B cell (primary cell): Measurements from ENCODE around the gene FKBP10. TPM values are rescaled to one million over a fixed set of nuclear protein-coding genes. Genes with fewer than 3 reads are reported as not detected.
"Not testable (repeated sequence)": the region's sequence is repeated elsewhere in the genome, so short reads cannot be mapped to it uniquely, and the experiment has no call there.

ENCODE experiments used
- ATAC-seq: fragments of 200-7000 bp; cut with Tn5 transposase; one replicate; pipeline ENCODE4 v1.10.0; 2021; ENCODE audit warnings: low read depth, mild to moderate bottlenecking, moderate number of reproducible peaks, moderate library complexity
- CTCF ChIA-PET: fragments of 350-600 bp; sonication (Branson Sonifier 250); formaldehyde crosslinking; loops from one replicate; lab custom pipeline; 2021; ENCODE audit warnings: antibody characterized with exemption, inconsistent platforms; lab: Charles Lee
- POLR2A ChIA-PET: fragments of 350-600 bp; sonication (Branson Sonifier 250); formaldehyde crosslinking; loops from one replicate; lab custom pipeline; 2021; ENCODE audit warnings: antibody characterized with exemption; lab: Charles Lee
- DNase-seq: peaks from one replicate; pipeline ENCODE4 v3.0.0; 2013
- H2AFZ ChIP-seq: 2 replicates; pipeline ENCODE4 v1.6.1; 2012; ENCODE audit warnings: mild to moderate bottlenecking, low read depth, low read length; ENCODE audit not compliant: insufficient read depth, poor library complexity, severe bottlenecking
- H3K27ac ChIP-seq, 2 donors: 1 replicate in 1 of 2; 2 replicates in 1 of 2; pipeline ENCODE4 v1.5.1; 2012 to 2013; ENCODE audit warnings: low read length in 2 of 2, mild to moderate bottlenecking in 2 of 2, moderate library complexity in 1 of 2
- H3K27me3 ChIP-seq, 4 experiments: fragments of 200-600 bp in 1 of 4; sonication (generic) in 1 of 4; replicated peaks in 1 of 4; 1 replicate in 2 of 4; 2 replicates in 2 of 4; pipeline versions ENCODE4 v1.6.1 to v1.7.0; 2013 to 2016; ENCODE audit warnings: low read length in 3 of 4, mild to moderate bottlenecking in 2 of 4, mixed read lengths in 1 of 4, moderate library complexity in 1 of 4; ENCODE audit not compliant: insufficient read depth in 4 of 4, control insufficient read depth in 3 of 4; ENCODE audit errors: control extremely low read depth in 1 of 4
- H3K36me3 ChIP-seq, 2 experiments: replicated peaks in 1 of 2; 1 replicate in 1 of 2; 2 replicates in 1 of 2; pipeline versions ENCODE4 v1.6.1 to v1.7.1; 2013; ENCODE audit warnings: low read length in 1 of 2; ENCODE audit not compliant: insufficient read depth in 2 of 2, control insufficient read depth in 1 of 2; ENCODE audit errors: control extremely low read depth in 1 of 2, extremely low read depth in 1 of 2
- H3K4me1 ChIP-seq, 2 donors: fragments of 200-600 bp in 1 of 2; sonication (generic) in 1 of 2; 1 replicate in 1 of 2; 2 replicates in 1 of 2; pipeline versions ENCODE4 v1.5.1 to v1.6.1; 2013 to 2017; ENCODE audit warnings: low read length in 2 of 2; ENCODE audit not compliant: control insufficient read depth in 2 of 2, insufficient read depth in 2 of 2
- H3K4me2 ChIP-seq: replicated peaks from 2 replicates; pipeline ENCODE3; 2012; ENCODE audit warnings: mild to moderate bottlenecking, low read depth, low read length; ENCODE audit not compliant: poor library complexity, severe bottlenecking
- H3K4me3 ChIP-seq, 5 experiments: fragments of 200-600 bp in 1 of 5; sonication (generic) in 1 of 5; 1 replicate in 3 of 5; 2 replicates in 2 of 5; pipeline versions ENCODE4 v1.5.1 to v1.7.0; 2011 to 2016; ENCODE audit warnings: low read length in 4 of 5, mild to moderate bottlenecking in 4 of 5, low read depth in 2 of 5, control low read depth in 1 of 5, moderate library complexity in 1 of 5; ENCODE audit not compliant: insufficient read depth in 1 of 5; ENCODE audit errors: control extremely low read depth in 1 of 5, extremely low read depth in 1 of 5
- H3K79me2 ChIP-seq: fragments of 200-600 bp; sonication (generic); one replicate; pipeline ENCODE4 v1.6.0; 2016; ENCODE audit warnings: low read length; ENCODE audit not compliant: control insufficient read depth, insufficient read depth
- H3K9ac ChIP-seq: fragments of 200-600 bp; sonication (generic); 2 replicates; pipeline ENCODE4 v1.6.1; 2017; ENCODE audit warnings: mild to moderate bottlenecking, low read length, moderate library complexity
- H3K9me3 ChIP-seq, 3 donors: one replicate each; pipeline versions ENCODE4 v1.6.1 to v1.7.1; 2013; ENCODE audit warnings: low read length in 2 of 3; ENCODE audit not compliant: control insufficient read depth in 2 of 3, insufficient read depth in 1 of 3; ENCODE audit errors: control extremely low read depth in 1 of 3
- H4K20me1 ChIP-seq: 2 replicates; pipeline ENCODE4 v1.6.0; 2012; ENCODE audit warnings: mild to moderate bottlenecking, low read length; ENCODE audit not compliant: insufficient read depth, control insufficient read depth, poor library complexity, severe bottlenecking
- H3K27ac Mint-ChIP-seq: one replicate; pipeline ENCODE4 v1.8.0; 2021; ENCODE audit warnings: mixed read lengths
- H3K27me3 Mint-ChIP-seq: one replicate; pipeline ENCODE4 v1.8.0; 2021; ENCODE audit warnings: mixed read lengths
- H3K4me1 Mint-ChIP-seq: one replicate; pipeline ENCODE4 v1.8.0; 2021; ENCODE audit warnings: mixed read lengths
- H3K4me3 Mint-ChIP-seq: one replicate; pipeline ENCODE4 v1.8.0; 2021; ENCODE audit warnings: mixed read lengths
- H3K9me3 Mint-ChIP-seq: one replicate; pipeline ENCODE4 v1.8.0; 2022; ENCODE audit warnings: mixed read lengths; ENCODE audit not compliant: insufficient read depth
- EZH2 ChIP-seq: IDR thresholded peaks from 2 replicates; pipeline ENCODE4 v1.6.1; 2012; ENCODE audit warnings: borderline replicate concordance, low read depth, mild to moderate bottlenecking, moderate library complexity, low read length; ENCODE audit not compliant: insufficient read depth, poor library complexity, severe bottlenecking
- WGBS: methylation state at CpG from one replicate; pipeline ENCODE4 v1.1.5; 2013; ENCODE audit warnings: missing lambda C conversion rate; ENCODE audit not compliant: insufficient coverage; 5-methylcytosine and 5-hydroxymethylcytosine counted together
- intact Hi-C: fragments of 100-400 bp; cut with micrococcal nuclease; formaldehyde crosslinking; loops from one replicate; pipeline ENCODE4 v1.10.0; 2022
- polyA plus RNA-seq: library from polyadenylated mRNA; depleted of rRNA; stranded (reverse); fragments of >200 nt; gene quantifications from 2 replicates; pipeline ENCODE4 v1.2.3, GENCODE V29; 2012
- total RNA-seq, 2 donors: library from RNA; stranded (reverse); fragments of 120-200 nt in 1 of 2; gene quantifications; 1 replicate in 1 of 2; 2 replicates in 1 of 2; pipeline versions ENCODE4 v1.2.3 to v1.2.4, GENCODE V29; 2013 to 2022

FKBP10 gene
- total and polyA plus RNA-seq, 2 donors (not counting 1 experiment from before 2014, with no cell fraction given) = 0.21 to 0.34 TPM

GRCh38 chr17:41849251-41849990, 36.6 kb downstream of the FKBP10 start:
- peaks cover 33% of the 10 kb centered on the region for H3K4me1 Mint-ChIP-seq
- Histone ChIP-seq H3K79me2 (peaks cover 43% of the 10 kb centered on the region), H3K36me3 (peaks cover 2 to 18% of the 10 kb centered on the region in 2 experiments), H4K20me1 (peaks cover 36% of the 10 kb centered on the region), H3K27me3 (no peaks in the 10 kb centered on the region), H3K4me2 (no peak overlapping the region), H3K4me3 (no peak overlapping the region), H3K4me1 (peaks cover 8 to 12% of the 10 kb centered on the region in 2 donors), H3K27ac (peak overlapping the region in 1 of 2 donors; percentile 13), H2AFZ (no peak overlapping the region), H3K9ac (no peak overlapping the region), H3K9me3 (no peaks in the 10 kb centered on the region)
- no peaks in the 10 kb centered on the region for H3K9me3 Mint-ChIP-seq
- WGBS = no CpG with 5 or more reads among the region's 4 CpGs
- TF ChIP-seq EZH2 = no peak
- peak overlapping the region; percentile 23 for H3K27ac Mint-ChIP-seq
- CTCF ChIA-PET = interaction anchor here (0.8 to 1.5 kb wide), 3 partner anchors 10 to 63 kb away, joined by 3 read pairs; partner anchors contain the start of gene JUP
- no peaks in the 10 kb centered on the region for H3K27me3 Mint-ChIP-seq
- intact Hi-C loops = no loop called here
- DNase-seq (no peak), ATAC-seq (peak; percentile 28)
- POLR2A ChIA-PET = no interaction called here
- H3K4me3 Mint-ChIP-seq = no peak overlapping the region

- Histone ChIP-seq H3K36me3 (peaks cover 6 to 23% of the 10 kb centered on the region in 2 experiments), H4K20me1 (peaks cover 44% of the 10 kb centered on the region), H3K4me1 (peaks cover 8 to 12% of the 10 kb centered on the region in 2 donors), H3K79me2 (peaks cover 54% of the 10 kb centered on the region)
- H3K9ac ChIP-seq, H3K4me2 ChIP-seq, H2AFZ ChIP-seq, intact Hi-C loops, H3K9me3 ChIP-seq, H3K27me3 ChIP-seq, H3K4me3 Mint-ChIP-seq, H3K27me3 Mint-ChIP-seq, POLR2A ChIA-PET, H3K9me3 Mint-ChIP-seq, H3K27ac ChIP-seq, H3K4me3 ChIP-seq, DNase-seq: not testable (repeated sequence)
- Mint-ChIP-seq H3K27ac (peak overlapping the region; percentile 53), H3K4me1 (peaks cover 35% of the 10 kb centered on the region)
- ATAC-seq = peak; percentile 39
- WGBS = 60% methylated on average over 2 of the region's 14 CpGs
- CTCF ChIA-PET = interaction anchor here (1.6 kb wide), 1 partner anchor 13 kb away, joined by 5 read pairs; no protein-coding TSS in a partner anchor
Measured at GRCh38 chr17:41851382-41851781, 38.6 kb downstream of the FKBP10 start.
